KG1 (cell line): ENCODE measurements around the gene NES.

Experiments used
- DNase-seq: peaks from one replicate; lab custom pipeline; 2025; lab: John Stamatoyannopoulos, UW

Gene NES

GRCh38 chr1:156676820-156677615 is at the start of gene NES:
TSS of gene NES (minus strand) at chr1:156677407. CDS start at chr1:156677264, 143 bp downstream.
- no peak for DNase-seq

- no peak for DNase-seq
Observed at GRCh38 chr1:156726549-156727226, 49.5 kb upstream of the NES start.

- peak; percentile 39 for DNase-seq
Observed at GRCh38 chr1:156725683-156726280, 48.6 kb upstream of the NES start.

- no peak for DNase-seq
Observed at GRCh38 chr1:156721535-156721934, 44.3 kb upstream of the NES start.

- DNase-seq = no peak
Observed at GRCh38 chr1:156721131-156721530, 43.9 kb upstream of the NES start.

- no peak for DNase-seq
Observed at GRCh38 chr1:156717351-156717750, 40.1 kb upstream of the NES start.

- no peak for DNase-seq
Observed at GRCh38 chr1:156714830-156715229, 37.6 kb upstream of the NES start.

- DNase-seq = no peak
Observed at GRCh38 chr1:156712626-156713025, 35.4 kb upstream of the NES start.

GRCh38 chr1:156711011-156711817 is 34.0 kb upstream of the NES start:
- no peak for DNase-seq

- DNase-seq = no peak
Observed at GRCh38 chr1:156709757-156710489, 32.7 kb upstream of the NES start.

- no peak for DNase-seq
Observed at GRCh38 chr1:156709031-156709430, 31.8 kb upstream of the NES start.

GRCh38 chr1:156708218-156708661 is 31.0 kb upstream of the NES start:
- no peak for DNase-seq

GRCh38 chr1:156707417-156708217 is 30.4 kb upstream of the NES start:
- no peak for DNase-seq

- no peak for DNase-seq
Observed at GRCh38 chr1:156706657-156707416, 29.6 kb upstream of the NES start.

GRCh38 chr1:156705918-156706656 is 28.9 kb upstream of the NES start:
- no peak for DNase-seq

- no peak for DNase-seq
Observed at GRCh38 chr1:156705321-156705917, 28.2 kb upstream of the NES start, which contains the start of gene CRABP2. TSS of gene CRABP2 (minus strand) at chr1:156705583. CDS start at chr1:156705446, 137 bp downstream.

- DNase-seq = no peak
Observed at GRCh38 chr1:156704930-156705320, 27.7 kb upstream of the NES start.

- DNase-seq = no peak
Observed at GRCh38 chr1:156704166-156704711, 27.0 kb upstream of the NES start.
